PC-9 (cell line): ENCODE measurements around the gene ABHD16B.

Source experiments
- EZH2 ChIP-seq: fragments of 200-600 bp; sonication (generic); IDR thresholded peaks from 2 replicates; pipeline ENCODE4 v1.8.0; 2017; ENCODE audit warnings: antibody characterized with exemption, low read depth
- TF ChIP-seq, protein P1 (sequence below): fragments of 200-600 bp; sonication (generic); conservative IDR thresholded peaks from 2 replicates; pipeline ENCODE4 v1.6.1; 2017; ENCODE audit warnings: mixed run types, antibody characterized with exemption, mild to moderate bottlenecking, moderate library complexity

DNA sequence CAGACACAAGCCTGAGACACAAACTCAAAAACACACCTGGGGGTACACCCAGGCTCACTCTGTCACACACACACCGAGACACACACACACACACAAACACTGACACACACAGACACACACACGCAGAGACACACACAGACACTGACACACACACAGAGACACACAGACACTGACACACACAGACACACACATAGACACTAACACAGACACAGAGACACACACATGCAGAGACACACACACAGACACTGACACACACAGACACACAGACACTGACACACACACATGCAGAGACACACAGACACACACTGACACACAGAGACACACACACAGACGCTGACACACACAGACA is 14.4 kb upstream of the ABHD16B start:
- TF ChIP-seq, protein P1, sequence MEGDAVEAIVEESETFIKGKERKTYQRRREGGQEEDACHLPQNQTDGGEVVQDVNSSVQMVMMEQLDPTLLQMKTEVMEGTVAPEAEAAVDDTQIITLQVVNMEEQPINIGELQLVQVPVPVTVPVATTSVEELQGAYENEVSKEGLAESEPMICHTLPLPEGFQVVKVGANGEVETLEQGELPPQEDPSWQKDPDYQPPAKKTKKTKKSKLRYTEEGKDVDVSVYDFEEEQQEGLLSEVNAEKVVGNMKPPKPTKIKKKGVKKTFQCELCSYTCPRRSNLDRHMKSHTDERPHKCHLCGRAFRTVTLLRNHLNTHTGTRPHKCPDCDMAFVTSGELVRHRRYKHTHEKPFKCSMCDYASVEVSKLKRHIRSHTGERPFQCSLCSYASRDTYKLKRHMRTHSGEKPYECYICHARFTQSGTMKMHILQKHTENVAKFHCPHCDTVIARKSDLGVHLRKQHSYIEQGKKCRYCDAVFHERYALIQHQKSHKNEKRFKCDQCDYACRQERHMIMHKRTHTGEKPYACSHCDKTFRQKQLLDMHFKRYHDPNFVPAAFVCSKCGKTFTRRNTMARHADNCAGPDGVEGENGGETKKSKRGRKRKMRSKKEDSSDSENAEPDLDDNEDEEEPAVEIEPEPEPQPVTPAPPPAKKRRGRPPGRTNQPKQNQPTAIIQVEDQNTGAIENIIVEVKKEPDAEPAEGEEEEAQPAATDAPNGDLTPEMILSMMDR = no peak
- no peak for TF ChIP-seq EZH2
